Measurements from ENCODE around the gene ZNF230.
A peak's percentile ranks its signal among the peaks of the same experiment; 100 is the strongest.

Gene ZNF230

GRCh38 chr19:44050740-44051649 is 48.2 kb downstream of the ZNF230 start:
- DNase-seq, result no peak

- peak; percentile 70 for DNase-seq
Measured at GRCh38 chr19:44051650-44052402, 49.1 kb downstream of the ZNF230 start, which contains the start of gene ZNF223. TSS of gene ZNF223 (plus strand) at chr19:44052036. CDS start at chr19:44055177, 3,141 bp downstream.

- no peak for DNase-seq
Measured at GRCh38 chr19:44055870-44056269, 53.1 kb downstream of the ZNF230 start.

- DNase-seq, result no peak
Measured at GRCh38 chr19:44059229-44059628, 56.5 kb downstream of the ZNF230 start.

GRCh38 chr19:44061038-44061437 is 58.3 kb downstream of the ZNF230 start:
- no peak for DNase-seq

Measured in 8988T (cell line).